COR-L47 (cell line): ENCODE measurements around the gene OR13C5.
A peak's percentile ranks its signal among the peaks of the same experiment; 100 is the strongest.
"Not testable (repeated sequence)": the region's sequence is repeated elsewhere in the genome, so short reads cannot be mapped to it uniquely, and the experiment has no call there.

ENCODE experiments used
- DNase-seq: peaks from one replicate; lab custom pipeline; 2025; lab: John Stamatoyannopoulos, UW

The OR13C5 gene, protein sequence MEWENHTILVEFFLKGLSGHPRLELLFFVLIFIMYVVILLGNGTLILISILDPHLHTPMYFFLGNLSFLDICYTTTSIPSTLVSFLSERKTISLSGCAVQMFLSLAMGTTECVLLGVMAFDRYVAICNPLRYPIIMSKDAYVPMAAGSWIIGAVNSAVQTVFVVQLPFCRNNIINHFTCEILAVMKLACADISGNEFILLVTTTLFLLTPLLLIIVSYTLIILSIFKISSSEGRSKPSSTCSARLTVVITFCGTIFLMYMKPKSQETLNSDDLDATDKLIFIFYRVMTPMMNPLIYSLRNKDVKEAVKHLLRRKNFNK

DNA sequence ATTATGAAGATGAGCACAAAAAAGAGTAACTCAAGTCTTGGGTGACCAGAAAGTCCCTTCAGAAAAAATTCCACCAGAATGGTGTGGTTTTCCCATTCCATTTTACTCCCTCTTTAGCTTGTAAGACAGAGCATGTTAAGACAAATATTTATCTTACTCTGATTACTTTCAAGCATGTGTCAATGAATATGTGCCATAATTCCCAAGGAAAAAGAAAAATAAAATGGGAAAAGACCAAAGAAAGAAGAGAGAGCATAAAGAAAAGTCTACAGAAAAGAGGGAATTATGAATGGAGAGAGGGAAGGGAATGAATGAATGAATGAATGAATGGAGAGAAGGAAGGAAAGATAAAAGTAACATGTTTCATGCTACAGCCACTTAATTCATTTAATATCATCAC is at the start of gene OR13C5:
Gene OR13C5 (minus strand): TSS at position 101 of the 400 bp plus-strand sequence. CDS start 0 bp downstream, at position 101.
- DNase-seq, result not testable (repeated sequence)

DNA sequence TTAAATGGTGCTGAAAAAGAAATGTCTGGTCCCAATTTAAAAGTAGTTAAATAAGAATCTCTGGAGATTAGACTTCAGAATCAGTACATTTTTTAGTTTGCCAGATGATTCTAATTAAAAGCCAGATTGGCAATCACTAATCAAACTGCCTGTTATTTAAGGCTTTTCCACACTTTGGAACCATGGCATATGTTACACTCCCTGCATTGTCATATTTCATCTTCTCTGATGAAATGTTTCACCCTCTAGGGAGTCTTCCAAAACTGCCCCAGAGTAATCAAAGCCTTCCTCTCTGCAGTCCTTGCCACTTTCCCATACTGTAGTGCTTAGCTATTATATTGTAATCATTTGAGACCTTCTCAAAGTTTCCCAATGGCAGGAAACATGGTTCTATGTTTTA is 36.2 kb upstream of the OR13C5 start:
- no peak for DNase-seq

DNA sequence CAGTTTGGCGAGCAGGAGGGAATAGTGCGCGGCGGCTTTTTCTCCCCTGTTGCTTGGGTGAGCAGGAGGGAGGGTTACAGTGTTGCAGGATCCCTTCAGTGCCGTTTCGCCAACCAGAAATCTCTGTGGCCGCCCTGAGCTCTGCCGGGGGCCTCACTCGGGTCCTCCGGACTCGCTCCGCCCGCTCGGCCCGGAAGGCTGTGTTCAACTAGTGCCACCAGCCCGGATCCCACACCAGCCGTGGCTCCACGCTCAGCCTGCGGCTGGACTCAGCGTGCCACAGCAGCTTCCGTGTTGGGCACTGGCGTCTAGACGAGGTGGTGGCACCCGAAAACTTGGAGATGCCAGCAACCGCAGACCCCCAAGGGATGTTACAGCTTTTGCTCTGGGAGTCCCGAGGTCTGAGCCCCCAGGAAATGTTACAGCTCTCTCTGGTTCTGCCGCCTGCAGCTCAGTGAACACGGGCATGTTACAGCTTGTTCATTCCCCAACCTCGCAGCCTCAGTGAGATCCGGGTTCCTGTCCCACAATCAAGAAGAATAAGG is 34.8 kb upstream of the OR13C5 start:
- no peak for DNase-seq

DNA sequence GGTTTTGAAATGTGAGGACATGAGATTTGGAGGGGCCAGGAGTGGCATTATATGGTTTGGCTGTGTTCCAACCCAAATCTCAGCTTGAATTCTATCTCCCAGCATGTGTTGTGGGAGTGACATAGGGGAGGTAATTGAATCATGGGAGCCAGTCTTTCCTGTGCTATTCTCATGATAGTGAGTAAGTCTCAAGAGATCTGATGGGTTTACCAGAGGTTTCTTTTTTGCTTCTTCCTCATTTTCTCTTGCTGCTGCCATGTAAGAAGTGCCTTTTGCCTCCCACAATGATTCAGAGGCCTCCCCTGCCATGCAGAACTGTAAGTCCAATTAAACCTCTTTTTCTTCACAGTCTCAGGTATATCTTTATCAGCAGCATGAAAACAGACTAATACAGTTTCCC is 26.8 kb upstream of the OR13C5 start:
- not testable (repeated sequence) for DNase-seq

DNA sequence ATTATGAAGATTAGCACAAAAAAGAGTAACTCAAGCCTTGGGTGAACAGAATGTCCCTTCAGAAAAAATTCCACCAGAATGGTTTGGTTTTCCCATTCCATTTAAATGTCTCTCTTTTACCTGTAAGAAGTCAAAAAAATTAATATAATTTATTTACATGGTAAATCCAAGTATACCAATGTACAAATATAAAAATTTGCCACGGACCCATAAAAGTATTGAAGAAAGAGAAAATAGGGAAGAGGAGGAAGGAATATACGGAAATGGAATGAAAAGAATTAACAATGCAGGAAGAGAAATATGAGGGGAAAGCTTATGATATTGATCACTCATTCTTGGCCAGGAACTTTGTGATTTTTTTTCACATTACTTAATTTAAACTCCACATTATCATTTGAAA is 18.9 kb upstream of the OR13C5 start, which contains the start of gene OR13C9:
Gene OR13C9 (minus strand): TSS at position 101 of the 400 bp plus-strand sequence. CDS start 0 bp downstream, at position 101.
- DNase-seq, result no peak

DNA sequence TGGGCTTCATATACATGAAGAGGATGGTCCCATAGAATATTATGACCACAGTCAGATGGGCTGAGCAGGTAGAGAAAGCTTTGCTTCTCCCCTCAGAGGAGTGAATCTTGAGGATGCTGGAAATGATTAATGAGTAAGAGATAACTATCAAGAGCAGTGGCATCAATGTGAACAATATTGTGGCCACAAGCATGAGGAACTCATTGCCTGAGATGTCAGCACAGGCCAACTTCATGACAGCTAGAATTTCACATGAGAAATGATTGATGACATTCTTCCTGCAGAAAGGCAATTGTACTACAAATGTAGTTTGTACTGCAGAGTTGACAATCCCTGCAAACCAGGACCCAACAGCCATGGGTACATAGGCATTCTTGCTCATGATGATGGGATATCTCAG is 18.2 kb upstream of the OR13C5 start:
- DNase-seq, result no peak

DNA sequence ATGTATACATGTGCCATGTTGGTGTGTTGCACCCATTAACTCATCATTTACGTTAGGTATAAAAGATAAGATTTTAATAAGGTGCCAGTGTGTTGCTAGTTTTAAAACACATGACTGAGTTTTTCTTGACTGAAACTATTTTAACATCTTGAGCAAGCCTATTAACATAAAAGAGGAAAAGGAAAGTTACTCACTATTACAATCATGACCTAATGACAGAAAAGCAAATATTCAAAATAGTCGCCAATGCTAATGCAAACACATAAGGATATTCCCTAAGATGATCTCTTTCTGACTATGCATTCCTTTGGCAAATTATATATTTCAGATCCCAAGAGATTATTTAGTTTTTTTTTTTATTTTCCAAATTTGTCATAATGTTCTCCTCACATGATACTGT is 12.0 kb upstream of the OR13C5 start:
- DNase-seq, result no peak

DNA sequence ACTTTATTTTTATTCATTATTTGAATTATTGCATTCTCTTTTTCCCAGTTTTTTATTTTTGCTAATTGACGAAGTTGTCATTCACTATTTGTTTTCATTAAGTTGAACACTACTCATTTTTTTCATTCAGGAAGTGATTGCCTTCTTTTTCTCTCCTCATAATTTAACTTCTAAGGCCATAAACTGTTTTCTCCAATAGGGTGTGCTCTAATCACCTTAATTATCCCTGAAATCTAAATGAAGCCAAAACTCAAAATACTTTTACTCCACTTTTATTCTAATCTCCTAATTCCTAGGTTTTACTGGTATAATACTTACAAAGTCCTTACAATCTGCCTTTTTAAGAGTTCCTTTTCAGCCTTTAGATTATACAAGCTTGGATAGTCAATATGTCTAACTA is 9.1 kb upstream of the OR13C5 start:
- no peak for DNase-seq

DNA sequence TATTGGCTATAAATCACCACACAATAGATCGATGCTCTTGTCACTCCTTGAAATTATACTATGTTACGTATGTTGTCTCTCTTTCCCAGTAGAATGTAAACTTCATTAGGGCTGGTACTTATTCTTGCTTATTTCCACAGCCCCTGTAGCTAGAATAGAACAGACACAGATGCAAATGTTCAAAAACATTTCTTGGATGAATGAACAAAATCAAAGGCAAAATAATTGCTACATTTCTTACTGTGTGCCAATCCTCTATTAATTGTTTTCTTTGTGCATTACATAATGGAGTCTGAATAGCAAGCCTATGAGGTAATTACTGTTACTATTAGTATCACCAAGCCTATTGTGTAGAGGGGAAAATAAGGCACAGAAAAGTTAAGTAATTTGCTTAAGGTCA is 6.9 kb upstream of the OR13C5 start:
- DNase-seq, result peak; percentile 78

DNA sequence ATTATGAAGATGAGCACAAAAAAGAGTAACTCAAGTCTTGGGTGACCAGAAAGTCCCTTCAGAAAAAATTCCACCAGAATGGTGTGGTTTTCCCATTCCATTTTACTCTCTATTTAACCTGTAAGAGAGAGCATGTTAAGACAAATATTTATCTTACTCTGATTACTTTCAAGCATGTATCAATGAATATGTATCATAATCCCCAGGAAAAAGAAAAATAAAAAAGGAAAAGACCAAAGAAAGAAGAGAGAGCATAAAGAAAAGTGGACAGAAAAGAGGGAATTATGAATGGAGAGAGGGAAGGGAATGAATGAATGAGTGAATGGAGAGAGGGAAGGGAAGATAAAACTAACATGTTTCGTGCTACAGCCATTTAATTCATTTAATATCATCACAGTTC is 6.3 kb upstream of the OR13C5 start, which contains the start of gene OR13C2:
Gene OR13C2 (minus strand): TSS at position 101 of the 400 bp plus-strand sequence. CDS start 0 bp downstream, at position 101.
- DNase-seq, result not testable (repeated sequence)

DNA sequence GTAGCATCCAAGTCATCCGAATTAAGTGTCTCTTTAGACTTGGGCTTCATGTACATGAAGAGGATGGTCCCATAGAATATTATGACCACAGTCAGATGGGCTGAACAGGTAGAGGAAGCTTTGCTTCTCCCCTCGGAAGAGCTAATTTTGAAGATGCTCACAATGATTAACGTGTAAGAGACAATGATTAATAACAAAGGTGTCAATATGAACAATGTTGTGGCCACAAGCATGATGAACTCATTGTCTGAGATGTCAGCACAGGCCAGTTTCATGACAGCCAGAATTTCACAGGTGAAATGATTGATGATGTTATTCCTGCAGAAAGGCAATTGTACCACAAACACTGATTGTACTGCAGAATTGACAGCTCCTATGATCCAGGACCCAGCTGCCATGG is 5.6 kb upstream of the OR13C5 start:
- DNase-seq, result no peak

DNA sequence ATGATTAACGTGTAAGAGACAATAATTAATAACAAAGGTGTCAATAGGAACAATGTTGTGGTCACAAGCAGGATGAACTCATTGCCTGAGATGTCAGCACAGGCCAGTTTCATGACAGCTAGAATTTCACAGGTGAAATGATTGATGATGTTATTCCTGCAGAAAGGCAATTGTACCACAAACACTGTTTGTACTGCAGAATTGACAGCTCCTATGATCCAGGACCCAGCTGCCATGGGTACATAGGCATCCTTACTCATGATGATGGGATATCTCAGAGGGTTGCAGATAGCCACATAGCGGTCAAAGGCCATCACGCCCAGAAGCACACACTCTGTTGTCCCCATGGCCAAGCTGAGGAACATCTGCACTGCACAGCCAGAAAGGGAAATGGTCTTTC is 464 bp downstream of the OR13C5 start:
- DNase-seq, result not testable (repeated sequence)

DNA sequence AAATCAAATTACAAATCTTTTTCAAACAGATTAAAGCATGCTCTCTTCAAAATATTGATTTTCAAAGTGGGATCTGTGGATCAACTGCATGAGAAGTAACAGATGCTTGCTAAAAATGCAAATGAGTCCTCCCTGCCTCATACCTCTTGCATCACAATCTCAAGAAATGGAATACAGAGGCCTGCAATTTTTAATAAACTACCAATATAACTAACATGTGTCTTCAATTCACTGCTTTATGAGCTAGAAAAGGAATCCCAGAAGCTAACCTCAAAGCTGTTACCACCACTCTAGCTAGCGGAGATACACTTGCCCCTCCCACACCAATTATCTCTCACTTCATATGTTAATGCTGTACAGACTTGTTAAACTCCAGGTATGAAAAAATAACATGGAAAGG is 9.6 kb downstream of the OR13C5 start:
- DNase-seq, result no peak

DNA sequence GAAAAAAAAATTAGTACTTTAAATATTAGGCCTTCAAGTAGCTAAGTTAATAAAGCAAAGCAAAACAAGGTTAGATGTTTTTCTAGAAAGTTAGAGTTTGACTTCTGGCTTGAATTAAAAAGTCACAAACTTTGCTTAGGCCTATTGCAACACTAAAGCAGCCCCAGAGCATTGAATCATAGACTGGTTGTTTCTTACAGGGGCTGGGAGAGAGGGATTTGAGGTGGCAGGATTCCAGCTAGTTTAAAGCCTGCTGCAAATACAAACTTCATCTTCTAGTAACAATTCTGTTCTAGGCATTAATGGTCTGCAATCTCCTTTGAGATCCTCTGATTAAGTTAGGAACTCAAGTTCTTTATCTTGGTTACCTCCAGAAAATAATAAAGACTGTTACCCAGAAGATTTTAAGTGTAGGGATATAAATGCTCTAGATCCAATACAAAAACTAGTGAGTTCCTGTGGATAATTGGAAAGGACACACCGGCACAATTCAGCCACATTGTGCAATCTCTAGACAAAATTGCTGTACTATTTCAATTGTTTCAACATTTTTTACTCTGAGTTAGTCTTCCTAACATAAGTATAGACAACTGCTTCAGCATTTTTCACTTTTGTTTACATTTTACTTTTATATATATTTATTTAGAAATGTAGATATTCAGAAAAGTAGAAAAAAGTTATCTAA is 12.6 kb downstream of the OR13C5 start:
- DNase-seq, result no peak

DNA sequence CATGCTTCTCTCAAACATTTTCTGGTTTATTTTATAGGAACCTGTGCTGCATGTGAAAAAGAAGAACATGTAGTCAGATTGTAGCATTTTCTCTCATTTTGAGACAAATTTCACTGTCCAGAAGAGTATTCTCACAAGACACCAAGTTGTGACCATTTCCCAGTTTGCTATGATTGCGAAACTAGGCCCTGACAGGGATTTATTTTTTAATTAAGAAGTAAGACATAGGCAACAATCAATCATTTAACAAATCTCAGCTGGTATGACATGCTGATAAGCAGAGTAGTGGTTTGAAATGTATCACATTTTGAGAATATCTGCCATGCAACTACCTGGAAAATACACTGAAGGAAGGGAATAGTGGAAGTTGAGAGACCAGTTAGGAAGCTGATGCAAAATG is 18.7 kb downstream of the OR13C5 start:
- DNase-seq, result no peak

DNA sequence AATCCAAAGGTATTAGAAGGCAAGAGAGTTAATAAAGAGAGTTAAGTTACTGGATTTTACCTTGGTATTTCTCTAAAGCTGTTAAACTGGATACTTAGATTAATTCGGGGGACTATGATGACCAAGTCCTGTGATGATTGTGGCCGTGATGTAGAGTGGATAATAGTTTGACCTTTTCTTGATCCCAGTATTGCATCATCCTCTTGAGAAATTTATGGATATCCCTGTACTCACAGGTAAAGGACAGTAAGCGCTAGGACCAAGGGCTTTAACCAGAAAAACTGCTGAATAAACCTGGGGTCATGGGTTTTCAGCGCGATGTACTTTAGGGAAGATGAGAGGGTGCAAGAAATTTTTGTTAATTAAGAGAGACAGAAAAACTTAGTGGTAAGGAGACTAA is 21.9 kb downstream of the OR13C5 start:
- no peak for DNase-seq

DNA sequence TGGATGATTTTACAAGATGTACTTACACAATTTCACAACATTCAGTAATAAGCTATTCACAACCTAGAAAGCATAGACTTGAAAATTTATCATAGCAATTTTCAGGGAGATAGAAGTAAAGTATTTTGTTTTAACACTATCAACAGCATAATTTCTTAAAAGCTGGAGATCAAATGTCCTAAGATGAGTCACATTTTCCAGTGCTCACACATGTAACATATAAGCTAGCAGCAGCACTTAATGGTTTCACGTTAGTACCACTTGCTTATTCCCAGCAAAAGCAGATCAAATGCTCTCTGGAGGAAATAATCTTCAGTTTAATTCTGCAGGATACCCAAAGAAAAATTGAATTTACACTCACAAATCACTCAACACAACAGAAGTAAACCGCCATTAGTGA is 23.8 kb downstream of the OR13C5 start:
- no peak for DNase-seq

DNA sequence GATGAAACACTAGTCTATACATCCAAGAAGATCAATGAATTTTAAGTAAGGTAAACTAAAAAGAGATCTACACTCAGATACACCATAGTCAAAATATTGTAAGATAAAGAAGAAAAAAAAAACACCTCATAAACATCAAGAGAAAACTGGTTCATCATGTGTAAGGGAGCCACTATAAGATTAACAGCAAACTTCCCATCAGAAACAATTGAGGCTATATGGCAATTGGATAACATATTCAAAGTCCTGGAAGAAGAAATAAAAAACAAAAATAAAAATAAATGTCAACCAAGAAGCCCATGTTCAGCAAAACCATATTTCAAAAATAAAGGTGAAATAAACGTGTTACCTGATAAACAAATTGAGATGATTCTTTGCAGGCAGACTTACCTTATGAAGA is 26.6 kb downstream of the OR13C5 start:
- no peak for DNase-seq

DNA sequence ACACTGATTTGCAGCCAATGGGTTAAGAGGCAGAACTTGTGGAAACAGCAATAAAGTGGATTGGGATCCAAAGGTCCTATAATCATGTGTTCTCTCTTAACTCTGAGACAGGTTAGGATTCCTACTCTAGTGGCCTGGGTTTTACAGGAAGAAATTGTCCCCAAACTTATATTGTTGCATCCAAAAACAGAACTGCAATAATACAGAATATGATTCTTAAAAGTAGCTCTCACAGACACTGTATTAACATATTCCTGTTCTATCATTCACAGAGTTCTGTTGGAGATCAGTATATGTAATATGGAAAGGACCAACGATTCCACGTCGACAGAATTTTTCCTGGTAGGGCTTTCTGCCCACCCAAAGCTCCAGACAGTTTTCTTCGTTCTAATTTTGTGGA is 30.3 kb downstream of the OR13C5 start, which contains the start of gene OR13C8:
Gene OR13C8 (plus strand): TSS at position 301 of the 400 bp plus-strand sequence. CDS start 0 bp downstream, at position 301.
- DNase-seq, result no peak

DNA sequence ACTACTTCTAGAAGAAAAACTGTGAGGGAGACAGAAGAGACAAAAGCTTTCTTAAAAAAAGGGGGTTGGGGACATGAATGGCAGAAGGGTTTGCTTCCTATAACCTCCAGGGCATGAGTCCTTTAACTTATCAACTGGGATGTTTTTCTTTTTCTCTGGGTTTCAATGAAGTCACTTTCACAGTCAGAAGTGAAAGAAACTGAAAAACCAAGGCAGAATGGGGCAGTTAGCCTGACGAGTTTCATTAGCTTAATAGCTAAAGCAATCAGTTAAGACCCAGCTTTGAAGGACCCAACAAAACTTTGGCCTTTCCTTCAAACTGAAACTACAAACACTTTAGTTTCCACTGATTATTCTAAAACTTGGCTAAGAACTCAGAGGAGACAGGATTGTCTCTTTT is 34.9 kb downstream of the OR13C5 start:
- DNase-seq, result no peak

DNA sequence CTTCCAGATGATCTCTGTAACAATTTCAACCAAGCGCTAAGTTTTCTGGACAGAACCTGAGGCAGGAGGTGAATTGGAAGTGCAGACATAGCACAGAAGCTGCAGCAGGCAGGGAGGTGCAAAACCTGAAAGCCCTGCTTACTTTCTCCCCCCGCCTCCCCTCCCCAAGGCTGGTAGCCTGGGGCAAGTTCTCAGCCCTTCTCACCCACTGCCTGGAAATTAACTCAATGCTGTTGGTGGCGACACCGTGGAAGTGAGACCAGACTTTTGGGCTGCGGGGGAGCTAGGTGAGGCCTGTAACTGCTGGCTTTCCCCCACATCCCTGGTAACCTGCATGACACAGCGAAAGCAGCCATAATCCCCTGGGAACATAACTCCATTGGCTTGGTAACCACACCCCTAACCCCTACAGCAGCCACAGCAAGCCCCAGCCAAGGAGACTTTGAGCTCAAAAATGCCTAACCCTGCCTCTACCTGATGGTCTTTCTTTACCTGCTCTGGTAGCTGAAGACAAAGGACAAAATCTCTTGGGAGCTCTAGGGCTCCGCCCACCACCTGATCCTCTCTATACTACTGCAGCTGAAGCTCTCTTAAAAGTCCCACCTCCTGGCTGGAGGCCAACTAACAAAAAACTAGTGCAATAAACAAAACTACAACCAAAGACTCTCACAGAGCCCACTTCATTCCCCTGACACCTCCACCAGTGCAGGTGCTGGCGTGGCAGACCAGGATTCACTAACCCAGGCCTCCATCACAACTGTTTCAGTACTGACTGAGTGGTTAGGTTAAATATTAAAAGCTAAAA is 42.2 kb downstream of the OR13C5 start:
- DNase-seq, result no peak

DNA sequence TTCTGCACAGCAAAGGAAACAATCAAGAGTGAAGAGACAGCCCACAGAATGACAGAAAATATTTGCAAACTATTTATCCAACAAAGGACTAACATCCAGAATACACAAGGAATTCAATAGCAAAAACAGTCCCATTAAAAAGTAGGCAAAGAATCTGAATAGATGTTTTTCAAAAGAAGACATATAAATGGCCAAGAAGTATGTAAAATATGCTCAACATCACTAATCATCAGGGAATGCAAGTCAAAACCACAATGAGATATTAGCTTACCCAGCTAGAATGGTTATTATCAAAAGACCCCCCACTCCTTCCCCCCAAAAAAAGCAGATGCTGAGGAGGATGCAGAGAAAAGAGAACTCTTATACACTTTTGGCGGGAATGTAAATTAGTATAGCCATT is 43.7 kb downstream of the OR13C5 start:
- DNase-seq, result no peak
